Endothelial cell of umbilical vein (primary cell): Measurements from ENCODE around the gene FYCO1.

Experiments used
- CTCF ChIP-seq, 2 donors: IDR thresholded peaks; 1 replicate in 1 of 2; 2 replicates in 1 of 2; pipeline ENCODE4 v1.5.1; 2011; ENCODE audit warnings: low read length in 2 of 2, mild to moderate bottlenecking in 2 of 2, moderate library complexity in 2 of 2, control low read depth in 1 of 2, inconsistent platforms in 1 of 2, low read depth in 1 of 2; ENCODE audit not compliant: insufficient read depth in 1 of 2; ENCODE audit errors: extremely low read depth in 1 of 2
- EZH2 ChIP-seq: IDR thresholded peaks from 2 replicates; pipeline ENCODE4 v1.6.1; 2012; ENCODE audit warnings: borderline replicate concordance, low read depth, mild to moderate bottlenecking, moderate library complexity, low read length, inconsistent platforms; ENCODE audit not compliant: severe bottlenecking
- FOS ChIP-seq: IDR thresholded peaks from 2 replicates; pipeline ENCODE4 v1.6.1; 2011; ENCODE audit warnings: mild to moderate bottlenecking, low read length, moderate library complexity, borderline replicate concordance; ENCODE audit not compliant: insufficient read depth
- MAX ChIP-seq: IDR thresholded peaks from 2 replicates; pipeline ENCODE4 v1.6.1; 2011; ENCODE audit not compliant: insufficient read depth, insufficient read length
- MYC ChIP-seq: IDR thresholded peaks from one replicate; pipeline ENCODE4 v1.6.1; 2011; ENCODE audit warnings: mild to moderate bottlenecking, low read depth, low read length
- POLR2A ChIP-seq: IDR thresholded peaks from 2 replicates; pipeline ENCODE4 v1.6.1; 2012; ENCODE audit warnings: low read depth, mild to moderate bottlenecking, control low read depth, low read length
- POLR2AphosphoS5 ChIP-seq: IDR thresholded peaks from 2 replicates; pipeline ENCODE4 v1.6.1; 2012; ENCODE audit warnings: low read depth, mild to moderate bottlenecking, control low read depth, low read length, moderate library complexity; ENCODE audit not compliant: insufficient read depth

- TF ChIP-seq CTCF (IDR thresholded peaks at IDR 0.05; ENCODE audit: extremely low read depth in 1 of 2, insufficient read depth in 1 of 2, low read depth in 1 of 2, low read length in 2 of 2) (no peak), POLR2AphosphoS5 (no peak), EZH2 (no peak), POLR2A (no peak), MYC (no peak), FOS (no peak), MAX (no peak)
Observed at GRCh38 chr3:45993421-45994027, 2.1 kb downstream of the FYCO1 start.
